Measurements from ENCODE around the gene PROX1. TPM values are rescaled to one million over a fixed set of nuclear protein-coding genes. Genes with fewer than 3 reads are reported as not detected.

The PROX1 gene, protein sequence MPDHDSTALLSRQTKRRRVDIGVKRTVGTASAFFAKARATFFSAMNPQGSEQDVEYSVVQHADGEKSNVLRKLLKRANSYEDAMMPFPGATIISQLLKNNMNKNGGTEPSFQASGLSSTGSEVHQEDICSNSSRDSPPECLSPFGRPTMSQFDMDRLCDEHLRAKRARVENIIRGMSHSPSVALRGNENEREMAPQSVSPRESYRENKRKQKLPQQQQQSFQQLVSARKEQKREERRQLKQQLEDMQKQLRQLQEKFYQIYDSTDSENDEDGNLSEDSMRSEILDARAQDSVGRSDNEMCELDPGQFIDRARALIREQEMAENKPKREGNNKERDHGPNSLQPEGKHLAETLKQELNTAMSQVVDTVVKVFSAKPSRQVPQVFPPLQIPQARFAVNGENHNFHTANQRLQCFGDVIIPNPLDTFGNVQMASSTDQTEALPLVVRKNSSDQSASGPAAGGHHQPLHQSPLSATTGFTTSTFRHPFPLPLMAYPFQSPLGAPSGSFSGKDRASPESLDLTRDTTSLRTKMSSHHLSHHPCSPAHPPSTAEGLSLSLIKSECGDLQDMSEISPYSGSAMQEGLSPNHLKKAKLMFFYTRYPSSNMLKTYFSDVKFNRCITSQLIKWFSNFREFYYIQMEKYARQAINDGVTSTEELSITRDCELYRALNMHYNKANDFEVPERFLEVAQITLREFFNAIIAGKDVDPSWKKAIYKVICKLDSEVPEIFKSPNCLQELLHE
- under 0.01 TPM in 2 replicates for total RNA-seq

DNA sequence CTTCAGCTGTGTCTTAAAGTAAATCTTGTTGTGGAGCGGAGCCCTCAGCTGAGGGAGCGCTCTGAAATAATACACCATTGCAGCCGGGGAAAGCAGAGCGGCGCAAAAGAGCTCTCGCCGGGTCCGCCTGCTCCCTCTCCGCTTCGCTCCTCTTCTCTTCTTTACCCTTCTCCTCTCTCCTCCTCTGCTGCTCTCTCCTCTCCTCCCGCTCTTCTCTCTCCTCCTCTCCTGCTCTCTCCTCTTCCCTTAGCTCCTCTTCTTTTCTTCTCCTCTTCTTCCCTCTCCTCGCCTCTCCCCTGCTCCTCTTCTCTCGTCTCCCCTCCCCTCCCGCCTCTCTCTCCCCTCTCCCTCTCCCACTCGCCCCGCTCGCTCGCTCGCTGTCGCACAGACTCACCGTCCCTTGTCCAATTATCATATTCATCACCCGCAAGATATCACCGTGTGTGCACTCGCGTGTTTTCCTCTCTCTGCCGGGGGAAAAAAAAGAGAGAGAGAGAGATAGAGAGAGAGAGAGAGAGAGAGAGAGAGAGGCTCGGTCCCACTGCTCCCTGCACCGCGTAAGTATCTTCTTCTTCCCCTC is at the start of gene PROX1:
Gene PROX1, plus strand, starts transcription at position 47 of the 580 bp plus-strand sequence. CDS start 8,563 bp downstream, outside the sequence.
- H3K27me3 ChIP-seq (ENCODE audit: control insufficient read depth, insufficient read depth, low read length), result peaks cover 42% of the 10 kb centered on the region
- no peak for FAIRE-seq

DNA sequence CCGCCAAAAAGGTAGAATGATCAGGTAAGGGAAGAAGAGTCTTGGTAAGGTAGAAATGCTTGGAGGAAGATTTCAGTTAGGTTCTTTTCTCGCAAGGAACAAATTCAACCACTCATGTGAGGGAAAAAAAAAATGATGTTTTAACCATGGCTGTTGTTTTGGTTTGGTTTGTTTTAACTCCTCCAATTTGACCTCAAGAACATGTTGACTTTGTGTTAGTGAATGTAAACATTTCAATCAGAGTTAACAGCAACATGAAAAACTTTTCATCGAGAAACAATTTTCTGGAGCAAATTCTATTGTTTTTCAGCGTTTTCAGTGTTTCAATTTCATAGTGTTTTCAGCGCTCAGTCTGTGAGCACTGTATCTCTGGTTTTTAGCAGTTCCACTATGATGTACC is 49.0 kb upstream of the PROX1 start:
- DNase-seq (ENCODE audit: low read depth), result no peak
- Histone ChIP-seq H3K36me3 (ENCODE audit: control insufficient read depth, insufficient read depth, low read length) (no peaks in the 10 kb centered on the region), H3K4me3 (ENCODE audit: low read depth, low read length) (no peak overlapping the region), H3K27me3 (ENCODE audit: control insufficient read depth, insufficient read depth, low read length) (peaks cover 6% of the 10 kb centered on the region)
- TF ChIP-seq, protein P1, sequence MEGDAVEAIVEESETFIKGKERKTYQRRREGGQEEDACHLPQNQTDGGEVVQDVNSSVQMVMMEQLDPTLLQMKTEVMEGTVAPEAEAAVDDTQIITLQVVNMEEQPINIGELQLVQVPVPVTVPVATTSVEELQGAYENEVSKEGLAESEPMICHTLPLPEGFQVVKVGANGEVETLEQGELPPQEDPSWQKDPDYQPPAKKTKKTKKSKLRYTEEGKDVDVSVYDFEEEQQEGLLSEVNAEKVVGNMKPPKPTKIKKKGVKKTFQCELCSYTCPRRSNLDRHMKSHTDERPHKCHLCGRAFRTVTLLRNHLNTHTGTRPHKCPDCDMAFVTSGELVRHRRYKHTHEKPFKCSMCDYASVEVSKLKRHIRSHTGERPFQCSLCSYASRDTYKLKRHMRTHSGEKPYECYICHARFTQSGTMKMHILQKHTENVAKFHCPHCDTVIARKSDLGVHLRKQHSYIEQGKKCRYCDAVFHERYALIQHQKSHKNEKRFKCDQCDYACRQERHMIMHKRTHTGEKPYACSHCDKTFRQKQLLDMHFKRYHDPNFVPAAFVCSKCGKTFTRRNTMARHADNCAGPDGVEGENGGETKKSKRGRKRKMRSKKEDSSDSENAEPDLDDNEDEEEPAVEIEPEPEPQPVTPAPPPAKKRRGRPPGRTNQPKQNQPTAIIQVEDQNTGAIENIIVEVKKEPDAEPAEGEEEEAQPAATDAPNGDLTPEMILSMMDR (IDR thresholded peaks at IDR 0.05; ENCODE audit: insufficient read depth, low read length, severe bottlenecking), result no peak
- FAIRE-seq, result no peak

More for the DNA sequence above, at the start of gene PROX1:
- Histone ChIP-seq H3K36me3 (ENCODE audit: control insufficient read depth, insufficient read depth, low read length) (no peaks in the 10 kb centered on the region), H3K4me3 (ENCODE audit: low read depth, low read length) (peak within 1 kb of the TSS; percentile 50)
- DNase-seq (ENCODE audit: low read depth), result peak; percentile 79
- TF ChIP-seq, protein P1 (IDR thresholded peaks at IDR 0.05; ENCODE audit: insufficient read depth, low read length, severe bottlenecking), result peak; percentile 17

DNA sequence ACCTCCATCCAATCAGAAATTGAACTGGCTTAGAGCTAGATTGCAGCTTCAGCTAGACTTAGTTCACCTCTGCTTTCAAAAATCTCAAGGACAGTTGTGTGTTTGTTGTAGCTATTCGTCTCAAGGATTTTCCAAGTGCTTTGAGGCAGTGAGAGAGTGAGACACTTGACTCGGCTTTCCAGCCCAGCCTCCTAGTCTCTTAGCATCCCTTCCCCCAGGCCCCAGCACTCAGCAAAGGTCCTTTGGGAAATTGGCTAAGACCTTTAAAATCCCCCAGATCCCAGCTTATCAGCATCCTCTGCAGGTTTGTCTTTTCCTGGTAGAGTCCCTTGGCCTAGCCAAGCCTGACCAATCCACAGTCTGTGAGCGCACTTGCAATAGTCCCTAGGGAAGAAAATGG is 47.9 kb upstream of the PROX1 start:
- FAIRE-seq (no peak), DNase-seq (ENCODE audit: low read depth) (no peak)
- H3K36me3 ChIP-seq (ENCODE audit: control insufficient read depth, insufficient read depth, low read length), result no peaks in the 10 kb centered on the region
- TF ChIP-seq, protein P1 (IDR thresholded peaks at IDR 0.05; ENCODE audit: insufficient read depth, low read length, severe bottlenecking), result no peak
- peaks cover 6% of the 10 kb centered on the region for H3K27me3 ChIP-seq (ENCODE audit: control insufficient read depth, insufficient read depth, low read length)
- no peak overlapping the region for H3K4me3 ChIP-seq (ENCODE audit: low read depth, low read length)

DNA sequence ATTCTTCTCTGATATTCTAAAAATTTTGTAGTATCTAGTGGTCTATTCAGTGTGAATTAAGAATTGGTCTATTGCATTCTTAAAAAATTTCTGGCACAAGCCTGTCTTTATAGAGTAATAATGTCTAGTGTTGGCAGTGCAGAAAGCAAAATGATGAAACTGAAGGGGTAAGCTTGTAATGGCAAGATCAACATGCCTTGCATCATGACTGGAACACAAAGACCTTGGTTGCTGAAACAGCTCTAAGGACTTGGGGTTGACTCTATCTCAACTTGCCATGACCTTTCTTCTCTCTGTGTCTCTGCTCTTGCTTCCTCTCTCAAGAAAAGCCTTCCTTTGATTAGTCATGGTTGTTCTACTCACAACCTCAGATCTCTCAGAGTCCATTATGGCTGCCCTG is 46.8 kb upstream of the PROX1 start:
- no peak overlapping the region for H3K4me3 ChIP-seq (ENCODE audit: low read depth, low read length)
- no peaks in the 10 kb centered on the region for H3K36me3 ChIP-seq (ENCODE audit: control insufficient read depth, insufficient read depth, low read length)
- DNase-seq (ENCODE audit: low read depth) (no peak), FAIRE-seq (no peak)
- H3K27me3 ChIP-seq (ENCODE audit: control insufficient read depth, insufficient read depth, low read length), result peaks cover 3% of the 10 kb centered on the region
- TF ChIP-seq, protein P1 (IDR thresholded peaks at IDR 0.05; ENCODE audit: insufficient read depth, low read length, severe bottlenecking), result no peak

DNA sequence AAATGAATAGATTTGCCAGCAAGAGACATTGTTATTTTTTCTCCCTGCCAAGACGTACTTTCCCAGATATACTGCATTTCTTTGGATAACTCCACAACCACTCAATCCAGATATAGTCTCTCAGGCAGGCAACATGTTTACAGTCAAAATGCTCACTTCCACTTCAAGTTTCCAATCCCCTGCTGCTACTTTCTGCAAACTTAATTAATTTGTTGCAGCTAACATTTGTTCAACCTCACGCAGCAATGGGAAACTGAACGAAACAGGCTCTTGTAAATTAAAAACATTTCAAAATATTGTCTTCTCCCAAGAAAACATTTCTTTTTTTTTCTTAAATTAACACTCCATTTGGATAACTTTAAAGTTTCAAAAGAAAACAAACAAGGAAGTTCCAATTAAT is 45.7 kb upstream of the PROX1 start:
- no peaks in the 10 kb centered on the region for H3K36me3 ChIP-seq (ENCODE audit: control insufficient read depth, insufficient read depth, low read length)
- FAIRE-seq, result no peak
- peaks cover 3% of the 10 kb centered on the region for H3K27me3 ChIP-seq (ENCODE audit: control insufficient read depth, insufficient read depth, low read length)
- no peak overlapping the region for H3K4me3 ChIP-seq (ENCODE audit: low read depth, low read length)
- TF ChIP-seq, protein P1 (IDR thresholded peaks at IDR 0.05; ENCODE audit: insufficient read depth, low read length, severe bottlenecking), result no peak
- DNase-seq (ENCODE audit: low read depth), result no peak
